Activated naive CD8-positive, alpha-beta T cell (primary cell): ENCODE results near the gene LLGL2.
A peak's percentile ranks its signal among the peaks of the same experiment; 100 is the strongest.

Source experiments
- H3K27ac Mint-ChIP-seq: one replicate; pipeline ENCODE4 v1.8.0; 2021; ENCODE audit warnings: mixed read lengths
- H3K27me3 Mint-ChIP-seq: one replicate; pipeline ENCODE4 v1.8.0; 2021; ENCODE audit warnings: mixed read lengths
- H3K36me3 Mint-ChIP-seq: one replicate; pipeline ENCODE4 v1.8.0; 2021; ENCODE audit warnings: mixed read lengths
- H3K4me1 Mint-ChIP-seq: one replicate; pipeline ENCODE4 v1.8.0; 2021; ENCODE audit warnings: low read depth, mixed read lengths
- H3K4me3 Mint-ChIP-seq: one replicate; pipeline ENCODE4 v1.8.0; 2021; ENCODE audit warnings: mild to moderate bottlenecking, mixed read lengths
- H3K9me3 Mint-ChIP-seq: one replicate; pipeline ENCODE4 v1.8.0; 2021; ENCODE audit warnings: low read depth, mixed read lengths

LLGL2 gene

DNA sequence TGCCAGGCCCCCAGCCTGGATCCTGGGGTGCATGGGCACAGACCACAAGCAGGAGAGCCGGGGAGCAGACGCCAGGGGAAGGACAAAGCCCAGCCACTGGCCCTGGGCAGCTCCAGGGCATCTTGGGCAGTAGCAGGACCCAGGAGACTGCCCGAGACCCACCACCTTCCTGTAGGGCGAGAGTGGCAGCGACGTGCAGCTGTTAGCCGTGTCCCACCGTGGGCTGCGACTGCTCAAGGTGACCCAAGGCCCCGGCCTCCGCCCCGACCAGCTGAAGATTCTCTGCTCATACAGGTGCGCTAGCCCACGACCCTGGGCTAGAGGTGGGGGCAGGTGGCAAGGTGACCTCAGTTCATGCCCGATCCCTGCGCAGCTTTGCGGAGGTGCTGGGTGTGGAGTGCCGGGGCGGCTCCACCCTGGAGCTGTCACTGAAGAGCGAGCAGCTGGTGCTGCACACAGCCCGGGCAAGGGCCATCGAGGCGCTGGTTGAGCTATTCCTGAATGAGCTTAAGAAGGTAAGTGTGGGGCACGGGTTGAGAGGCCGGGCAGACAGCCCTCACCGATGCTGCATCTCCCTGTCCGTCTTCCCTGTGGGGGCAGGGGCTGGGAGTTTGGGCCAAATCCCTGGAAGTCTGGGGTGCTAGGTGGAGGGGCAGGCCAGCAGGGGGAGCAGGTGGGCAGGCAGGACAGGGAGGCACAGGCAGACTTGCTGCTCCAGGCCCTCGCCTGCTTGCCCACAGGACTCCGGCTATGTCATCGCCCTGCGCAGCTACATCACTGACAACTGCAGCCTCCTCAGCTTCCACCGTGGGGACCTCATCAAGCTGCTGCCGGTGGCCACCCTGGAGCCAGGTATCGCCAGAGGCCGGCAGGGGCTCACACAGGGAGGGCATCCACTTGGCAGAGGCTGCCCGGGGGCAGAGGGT lies 94.3 kb downstream of the LLGL2 start:
- Mint-ChIP-seq H3K27ac (no peak overlapping the region), H3K27me3 (no peaks in the 10 kb centered on the region), H3K36me3 (no peaks in the 10 kb centered on the region), H3K4me1 (no peaks in the 10 kb centered on the region), H3K9me3 (no peaks in the 10 kb centered on the region), H3K4me3 (no peak overlapping the region)

GRCh38 chr17:75621489-75621888 lies 96.0 kb downstream of the LLGL2 start:
- H3K4me3 Mint-ChIP-seq: no peak overlapping the region
- no peaks in the 10 kb centered on the region for H3K4me1 Mint-ChIP-seq
- H3K9me3 Mint-ChIP-seq: no peaks in the 10 kb centered on the region
- no peaks in the 10 kb centered on the region for H3K36me3 Mint-ChIP-seq
- no peak overlapping the region for H3K27ac Mint-ChIP-seq
- H3K27me3 Mint-ChIP-seq: no peaks in the 10 kb centered on the region

- Mint-ChIP-seq H3K27me3 (no peaks in the 10 kb centered on the region), H3K9me3 (no peaks in the 10 kb centered on the region), H3K4me3 (no peak overlapping the region), H3K27ac (peak overlapping the region; percentile 64), H3K36me3 (no peaks in the 10 kb centered on the region), H3K4me1 (no peaks in the 10 kb centered on the region)
Measured at GRCh38 chr17:75622076-75622475, 96.6 kb downstream of the LLGL2 start.

DNA sequence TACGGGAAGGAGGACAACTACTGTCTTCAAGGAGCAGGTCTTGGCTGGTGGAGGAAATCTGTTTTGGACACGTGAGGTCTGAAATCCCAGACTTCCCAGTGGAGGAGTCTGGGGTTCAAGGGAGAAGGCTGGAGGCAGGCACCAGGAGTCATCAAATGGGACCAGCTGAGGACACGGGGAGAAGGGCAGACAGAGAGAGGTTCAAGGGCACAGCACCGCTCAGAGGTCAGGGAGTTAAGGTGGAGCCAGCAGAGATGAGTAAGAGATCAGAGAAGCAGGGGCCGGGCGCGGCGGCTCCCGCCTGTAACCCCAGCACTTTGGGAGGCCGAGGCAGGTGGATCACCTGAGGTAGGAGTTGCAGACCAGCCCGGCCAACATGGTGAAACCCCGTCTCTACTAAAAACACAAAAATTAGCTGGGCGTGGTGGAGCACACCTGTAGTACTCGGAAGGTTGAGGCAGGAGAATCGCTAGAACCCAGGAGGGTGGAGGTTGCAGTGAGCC lies 97.3 kb downstream of the LLGL2 start:
- Mint-ChIP-seq H3K27me3 (no peaks in the 10 kb centered on the region), H3K27ac (no peak overlapping the region), H3K36me3 (no peaks in the 10 kb centered on the region), H3K9me3 (no peaks in the 10 kb centered on the region), H3K4me3 (no peak overlapping the region), H3K4me1 (no peaks in the 10 kb centered on the region)

- H3K27ac Mint-ChIP-seq: no peak overlapping the region
- H3K4me3 Mint-ChIP-seq: no peak overlapping the region
- H3K36me3 Mint-ChIP-seq: no peaks in the 10 kb centered on the region
- no peaks in the 10 kb centered on the region for H3K4me1 Mint-ChIP-seq
- H3K27me3 Mint-ChIP-seq: no peaks in the 10 kb centered on the region
- no peaks in the 10 kb centered on the region for H3K9me3 Mint-ChIP-seq
Measured at GRCh38 chr17:75623386-75623785, 97.9 kb downstream of the LLGL2 start.

GRCh38 chr17:75624021-75624420 lies 98.5 kb downstream of the LLGL2 start:
- Mint-ChIP-seq H3K4me1 (no peaks in the 10 kb centered on the region), H3K9me3 (no peaks in the 10 kb centered on the region), H3K27me3 (no peaks in the 10 kb centered on the region)

More at GRCh38 chr17:75624021-75624420, 98.5 kb downstream of the LLGL2 start:
- no peak overlapping the region for H3K27ac Mint-ChIP-seq
- H3K36me3 Mint-ChIP-seq: no peaks in the 10 kb centered on the region
- no peak overlapping the region for H3K4me3 Mint-ChIP-seq
